ENCODE data around the gene KANK4.

DNA sequence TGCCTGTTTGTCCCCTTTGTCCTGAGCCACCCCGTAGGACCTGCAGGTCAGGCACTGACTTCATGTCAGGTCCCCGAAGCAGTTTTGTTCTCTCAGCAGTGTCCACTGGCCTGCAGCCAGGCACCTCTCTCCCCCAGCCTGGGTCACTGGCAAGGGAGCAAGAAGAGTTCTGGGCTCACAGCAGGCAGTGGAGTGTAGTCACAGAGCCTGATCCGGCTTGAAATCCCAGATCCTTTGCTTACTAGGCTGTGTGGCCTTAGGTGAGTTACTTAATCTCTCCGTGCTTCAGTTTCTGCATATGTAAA lies 90.4 kb downstream of the KANK4 start:
- no peak for TF ChIP-seq POLR2A (IDR thresholded peaks at IDR 0.05)
- TF ChIP-seq, protein P1, sequence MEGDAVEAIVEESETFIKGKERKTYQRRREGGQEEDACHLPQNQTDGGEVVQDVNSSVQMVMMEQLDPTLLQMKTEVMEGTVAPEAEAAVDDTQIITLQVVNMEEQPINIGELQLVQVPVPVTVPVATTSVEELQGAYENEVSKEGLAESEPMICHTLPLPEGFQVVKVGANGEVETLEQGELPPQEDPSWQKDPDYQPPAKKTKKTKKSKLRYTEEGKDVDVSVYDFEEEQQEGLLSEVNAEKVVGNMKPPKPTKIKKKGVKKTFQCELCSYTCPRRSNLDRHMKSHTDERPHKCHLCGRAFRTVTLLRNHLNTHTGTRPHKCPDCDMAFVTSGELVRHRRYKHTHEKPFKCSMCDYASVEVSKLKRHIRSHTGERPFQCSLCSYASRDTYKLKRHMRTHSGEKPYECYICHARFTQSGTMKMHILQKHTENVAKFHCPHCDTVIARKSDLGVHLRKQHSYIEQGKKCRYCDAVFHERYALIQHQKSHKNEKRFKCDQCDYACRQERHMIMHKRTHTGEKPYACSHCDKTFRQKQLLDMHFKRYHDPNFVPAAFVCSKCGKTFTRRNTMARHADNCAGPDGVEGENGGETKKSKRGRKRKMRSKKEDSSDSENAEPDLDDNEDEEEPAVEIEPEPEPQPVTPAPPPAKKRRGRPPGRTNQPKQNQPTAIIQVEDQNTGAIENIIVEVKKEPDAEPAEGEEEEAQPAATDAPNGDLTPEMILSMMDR (IDR thresholded peaks at IDR 0.05): no peak

All from uterus (tissue), 2 donors.